Forelimb muscle (tissue), 1 donor: Measurements from ENCODE around the gene MYLK3. TPM values are rescaled to one million over a fixed set of nuclear protein-coding genes. Genes with fewer than 3 reads are reported as not detected.

Source experiments
- DNase-seq: peaks from one replicate; pipeline ENCODE4 v3.0.0-alpha.2; 2013; ENCODE audit warnings: low read depth
- polyA plus RNA-seq: library from polyadenylated mRNA; unstranded; fragments of 120-200 nt; gene quantifications from one replicate; pipeline ENCODE4 v1.2.1, GENCODE V29; 2013; ENCODE audit not compliant: insufficient read length

The MYLK3 gene
- polyA plus RNA-seq, 1 donor = 16.5 TPM

DNA sequence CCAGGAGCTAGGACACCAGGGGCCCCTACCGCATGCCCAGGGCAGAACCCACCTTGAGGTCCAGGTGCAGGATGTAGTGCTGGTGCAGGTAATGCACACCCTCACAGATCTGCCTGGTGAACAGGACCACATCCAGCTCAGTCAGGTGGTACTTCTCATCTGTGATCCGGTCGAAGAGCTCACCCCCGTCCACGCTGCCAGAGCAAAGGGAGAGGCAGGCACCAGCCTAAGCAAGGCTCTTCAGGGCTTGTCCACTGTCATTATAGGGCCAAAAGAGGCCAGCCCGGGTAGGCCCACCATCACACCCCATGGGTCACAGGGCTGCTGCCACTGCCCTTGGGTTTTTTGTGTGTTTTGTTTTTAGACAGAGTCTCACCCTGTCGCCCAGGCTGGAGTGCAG, 21.0 kb downstream of the MYLK3 start:
- no peak for DNase-seq

DNA sequence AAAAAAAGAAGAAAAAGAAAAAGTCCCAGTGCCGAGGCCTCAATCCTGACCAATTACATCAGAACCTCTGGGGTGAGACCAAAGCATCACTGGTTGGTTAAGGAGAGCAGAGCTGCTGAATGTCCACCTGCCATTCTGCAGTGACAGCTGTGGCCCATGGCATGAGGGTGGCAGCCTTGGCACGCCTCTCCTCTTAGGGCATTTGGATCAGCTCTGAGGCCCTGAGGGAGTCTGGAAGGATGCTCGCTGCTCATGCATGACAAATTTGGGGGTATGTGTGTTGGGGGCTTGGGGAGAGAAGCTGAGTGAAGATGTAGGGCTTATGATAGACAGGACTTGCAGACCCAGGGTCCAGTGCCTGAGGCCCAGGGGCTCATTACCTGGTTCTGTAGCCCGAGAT, 26.3 kb downstream of the MYLK3 start:
- DNase-seq = no peak

DNA sequence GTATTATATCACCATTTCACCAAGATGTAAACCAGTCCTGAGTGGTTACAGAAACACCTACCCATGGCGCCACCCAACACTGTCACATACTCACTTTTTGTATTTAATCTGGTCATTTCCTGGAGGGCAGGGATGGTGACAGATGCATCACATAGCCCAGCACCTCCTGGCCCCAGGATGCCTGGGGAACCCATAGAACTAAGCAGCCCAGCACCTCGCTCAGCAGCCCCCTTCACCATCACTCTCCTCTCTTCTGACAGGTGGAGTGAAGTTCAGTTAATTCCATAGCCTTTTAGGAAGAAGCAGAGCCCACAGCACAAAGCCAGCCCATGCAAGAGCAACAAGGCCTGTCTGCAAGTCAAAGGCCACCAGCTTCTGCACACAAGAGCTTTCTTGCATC, 27.5 kb downstream of the MYLK3 start:
- no peak for DNase-seq

DNA sequence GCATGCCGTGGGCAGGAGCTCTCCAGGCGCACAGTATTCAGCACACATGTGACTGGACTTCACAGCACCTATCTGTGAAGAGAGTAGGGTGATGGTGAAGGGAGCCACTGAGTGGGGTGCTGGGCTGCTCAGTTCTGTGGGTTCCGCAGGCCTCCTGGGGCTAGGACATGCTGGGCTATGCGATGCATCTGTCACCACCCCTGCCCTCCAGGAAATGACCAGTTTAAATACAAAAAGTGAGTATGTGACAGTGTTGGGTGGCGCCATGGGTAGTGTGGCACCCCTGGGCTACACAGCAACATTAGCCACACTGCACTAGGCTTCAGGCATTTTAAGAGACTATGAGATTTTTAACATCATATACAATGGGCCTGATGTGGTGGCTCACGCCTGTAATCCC, 28.6 kb downstream of the MYLK3 start:
- no peak for DNase-seq

DNA sequence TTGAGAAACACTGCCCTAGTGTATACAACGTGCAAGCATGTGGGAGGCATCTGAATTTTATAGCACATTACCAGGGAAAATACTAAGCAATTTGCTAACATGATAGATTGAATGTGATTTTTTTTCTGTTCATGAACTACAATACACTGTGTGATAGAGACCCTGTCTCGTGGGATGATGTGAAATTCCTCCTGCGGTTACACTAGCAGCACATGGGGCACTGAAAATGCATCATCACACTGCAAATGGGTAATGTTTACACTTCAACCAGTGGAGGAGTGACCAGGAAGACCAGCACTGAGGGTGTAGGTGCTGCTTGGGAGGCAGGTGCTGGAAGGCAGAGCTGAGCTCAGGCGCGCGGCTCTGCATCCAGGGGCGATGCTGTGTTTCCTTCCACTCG, 29.9 kb downstream of the MYLK3 start:
- no peak for DNase-seq

DNA sequence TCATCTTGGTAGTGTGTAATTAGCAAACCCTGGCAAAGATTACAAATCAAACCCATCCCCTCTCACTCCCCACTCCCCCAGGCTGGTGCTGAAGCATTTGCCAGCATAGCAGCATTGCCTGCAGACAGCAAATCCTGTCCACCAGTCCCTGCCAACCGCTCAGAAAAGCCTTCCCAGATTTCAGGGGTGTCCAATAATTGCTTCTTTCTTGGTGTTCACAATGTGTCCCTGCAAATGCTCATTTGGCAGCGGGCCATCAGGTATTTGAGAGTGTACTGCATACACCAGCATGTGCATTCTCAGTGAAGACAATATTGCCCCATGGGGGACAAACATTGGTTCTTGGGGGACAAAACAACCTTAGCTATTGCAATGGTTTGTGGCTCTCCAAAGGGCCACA, 30.5 kb downstream of the MYLK3 start:
- DNase-seq = no peak

DNA sequence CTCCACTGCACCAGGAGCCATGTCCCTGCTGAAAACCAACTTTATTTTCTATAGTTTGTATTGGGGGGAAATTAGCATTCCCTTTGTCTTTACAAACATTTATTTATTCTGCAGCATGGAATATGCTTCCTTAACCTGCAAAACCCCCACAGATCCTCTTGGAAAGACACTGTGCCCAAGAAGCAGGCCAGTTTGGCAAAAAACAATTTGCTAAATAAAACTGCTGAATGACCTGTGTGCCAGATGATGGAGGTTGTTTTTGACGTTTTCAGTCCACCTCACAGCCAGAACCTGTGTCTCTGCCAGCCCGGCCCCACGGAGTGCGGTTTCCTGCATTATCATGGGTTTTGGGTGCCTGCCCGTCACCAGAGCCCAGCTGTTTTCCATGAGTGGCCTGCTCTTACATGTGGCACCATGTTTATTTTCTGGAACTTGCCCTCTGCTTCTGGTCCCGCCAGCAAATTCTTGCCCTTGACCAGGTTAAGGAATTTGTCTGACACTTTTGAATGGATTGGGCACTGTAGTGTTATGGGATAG, 32.3 kb downstream of the MYLK3 start:
- no peak for DNase-seq

DNA sequence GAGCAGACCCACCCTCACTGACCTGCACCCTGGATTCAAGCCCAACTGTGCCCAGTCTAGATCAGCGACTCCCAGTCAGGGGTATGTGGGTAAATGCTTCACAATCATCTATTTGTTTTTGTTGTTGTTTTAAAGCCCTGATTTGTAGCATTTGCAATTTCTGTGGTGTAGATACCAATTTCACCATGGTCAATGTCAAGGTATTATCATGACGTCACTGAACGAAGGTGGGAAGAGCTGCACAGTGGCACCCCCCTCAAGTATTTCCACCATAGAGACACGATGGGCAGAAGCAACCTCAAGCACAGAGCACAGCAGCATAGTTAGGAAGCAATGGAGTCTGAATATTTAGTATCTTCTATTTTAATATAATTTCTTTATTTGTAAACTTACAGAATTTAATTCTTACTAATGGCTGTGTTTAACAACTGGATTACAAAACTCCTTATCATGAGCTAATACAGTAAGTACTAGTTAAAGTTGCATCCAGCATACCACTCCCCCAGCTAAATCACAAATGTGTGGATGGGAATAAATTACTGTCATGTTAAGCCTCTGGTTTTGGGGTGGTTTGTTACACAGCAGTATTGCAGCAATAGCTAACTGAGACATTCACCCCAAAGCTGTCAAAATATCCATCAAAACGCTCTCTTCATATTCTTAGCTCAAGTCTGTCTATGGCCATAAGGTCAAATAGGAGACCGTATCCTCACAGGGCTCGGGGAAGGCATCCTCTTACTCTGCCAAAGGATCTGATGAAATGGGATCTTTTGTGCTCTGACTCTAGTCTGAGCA, 33.1 kb downstream of the MYLK3 start:
- no peak for DNase-seq

DNA sequence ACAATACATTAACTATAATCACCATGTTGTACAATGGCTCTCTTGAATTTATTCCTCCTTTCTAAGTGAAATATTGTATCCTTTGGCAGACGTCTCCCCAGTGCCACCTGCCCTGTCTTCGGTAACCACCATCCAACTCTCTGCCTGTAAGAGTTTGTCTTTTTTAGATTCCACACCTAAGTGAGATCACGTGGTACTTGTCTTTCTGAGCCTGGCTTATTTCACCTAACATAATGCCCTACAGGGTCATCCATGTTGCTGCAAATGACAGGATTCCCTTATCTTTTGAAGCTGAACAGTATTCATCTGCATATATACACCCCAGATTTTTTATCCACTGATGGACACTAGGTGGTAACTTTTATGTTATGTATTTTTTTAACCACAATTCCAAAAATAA, 34.5 kb downstream of the MYLK3 start:
- DNase-seq = no peak

DNA sequence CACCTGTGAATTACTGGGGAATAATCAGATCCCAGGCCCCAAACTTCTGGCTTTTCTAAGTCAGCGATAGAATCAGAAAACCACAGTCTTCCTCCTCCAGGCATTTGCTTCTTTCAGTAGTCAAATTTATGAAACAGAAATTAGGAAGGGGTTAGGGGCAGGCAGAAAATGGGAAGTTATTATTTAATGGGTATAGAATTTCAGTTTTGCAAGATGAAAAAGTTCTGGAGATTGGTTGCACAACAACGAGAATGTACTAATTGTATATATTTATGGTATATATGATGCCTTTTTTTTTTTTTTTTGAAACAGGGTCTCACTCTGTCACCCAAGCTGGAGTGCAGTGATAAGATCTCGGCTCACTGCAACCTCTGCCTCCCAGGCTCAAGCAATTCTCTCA, 35.2 kb downstream of the MYLK3 start:
- no peak for DNase-seq

DNA sequence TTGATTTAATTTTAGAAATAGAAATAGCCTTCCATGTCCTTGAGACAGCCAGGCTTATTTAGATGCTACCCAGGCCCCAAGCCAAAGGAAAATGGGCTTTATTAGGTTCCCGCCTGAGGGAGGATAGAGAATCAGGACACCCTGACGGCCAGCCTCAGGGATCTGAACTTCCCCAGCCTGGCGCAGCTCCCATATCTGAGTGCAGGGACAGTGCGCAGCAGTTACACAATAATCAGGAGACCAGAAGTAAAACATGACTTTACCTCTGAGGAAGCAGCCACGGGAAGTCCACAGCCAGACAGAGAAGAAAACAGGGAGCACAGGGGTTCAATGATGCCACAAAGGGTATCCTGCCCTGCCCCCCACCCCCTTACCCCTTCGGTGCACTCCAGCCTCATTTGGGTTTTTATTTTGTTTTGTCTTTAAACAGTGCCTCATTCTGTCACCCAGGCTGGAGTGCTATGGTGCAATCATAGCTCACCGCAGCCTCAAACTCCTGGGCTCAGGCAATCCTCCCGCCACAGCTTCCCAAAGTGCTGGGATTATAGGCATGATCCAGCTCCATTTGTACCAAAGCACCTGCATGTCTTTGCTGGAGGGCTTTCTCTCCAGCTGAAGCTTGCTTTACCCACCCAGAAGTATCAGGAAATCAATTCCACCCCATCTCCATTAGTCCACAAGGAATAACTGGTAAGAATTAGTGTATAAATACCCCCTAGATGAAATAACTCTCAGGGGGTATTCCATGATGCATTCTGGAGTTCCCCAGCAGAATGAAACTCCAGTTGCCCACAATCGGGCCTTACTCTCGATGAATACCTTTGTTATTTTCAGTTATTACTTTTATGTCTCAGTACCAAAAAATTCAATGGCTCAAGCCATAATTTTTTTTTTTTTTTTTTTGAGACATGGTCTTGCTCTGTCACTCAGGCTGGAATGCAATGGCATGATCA, 36.8 kb downstream of the MYLK3 start:
- DNase-seq = no peak

DNA sequence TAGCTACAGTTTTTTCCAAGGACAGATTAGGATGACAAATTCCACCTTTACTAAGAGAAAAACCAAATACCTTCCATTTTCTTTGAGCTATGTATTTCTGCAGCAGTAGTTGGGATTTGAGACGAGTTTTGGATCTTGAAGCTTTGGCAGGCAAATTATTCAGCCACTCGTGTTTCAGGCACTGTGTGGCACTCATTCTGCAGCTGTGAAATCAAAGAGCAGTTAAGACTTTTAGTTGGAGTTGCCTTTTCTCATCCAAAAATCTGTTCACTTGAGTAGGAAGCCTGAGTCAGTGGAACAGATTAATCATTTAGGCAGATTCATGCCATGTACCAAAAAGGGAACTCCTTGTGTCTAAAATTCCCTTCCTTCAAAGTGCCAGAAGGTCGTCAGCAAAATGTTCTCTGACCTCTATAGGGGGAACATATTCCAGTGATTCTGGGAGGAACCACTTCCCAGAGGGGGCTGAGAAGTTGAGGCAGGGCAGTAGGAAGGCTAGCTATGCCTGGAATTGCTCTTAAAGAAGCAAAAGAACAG, 38.6 kb downstream of the MYLK3 start:
- no peak for DNase-seq

DNA sequence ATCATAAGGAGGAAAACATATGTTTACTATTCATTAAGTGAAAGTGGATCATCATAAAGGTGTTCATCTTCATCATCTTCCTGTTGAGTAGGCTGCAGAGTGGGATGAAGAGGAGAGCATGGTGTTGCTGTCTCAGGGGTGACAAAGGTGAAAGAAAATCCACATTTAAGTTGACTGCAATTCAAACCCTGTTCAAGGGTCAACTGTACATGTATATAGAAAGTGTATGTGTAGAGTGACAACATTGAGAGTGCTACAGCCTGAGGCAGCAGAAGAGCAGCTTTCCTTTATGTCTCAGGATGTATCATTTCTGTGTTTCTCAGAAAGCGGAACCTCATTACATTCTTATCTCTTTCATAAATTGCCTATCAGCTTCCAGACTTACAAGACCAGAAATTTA, 41.5 kb downstream of the MYLK3 start:
- no peak for DNase-seq

DNA sequence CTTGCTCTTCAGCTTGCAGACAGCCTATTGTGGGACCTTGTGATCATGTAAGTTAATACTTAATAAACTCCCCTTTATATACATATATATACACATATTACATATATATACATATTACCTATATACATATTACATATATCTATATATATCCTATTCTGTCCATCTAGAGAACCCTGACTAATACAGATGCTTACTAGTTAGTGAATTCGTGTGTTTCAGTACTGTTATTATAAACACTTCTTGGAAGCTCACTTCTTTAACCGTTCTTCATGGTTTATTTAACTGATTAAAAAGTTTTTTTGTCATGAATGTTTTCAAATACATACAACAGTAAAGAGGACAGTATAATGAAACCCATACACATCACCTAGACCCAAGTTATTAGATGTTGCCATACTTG, 46.1 kb downstream of the MYLK3 start:
- DNase-seq = no peak

DNA sequence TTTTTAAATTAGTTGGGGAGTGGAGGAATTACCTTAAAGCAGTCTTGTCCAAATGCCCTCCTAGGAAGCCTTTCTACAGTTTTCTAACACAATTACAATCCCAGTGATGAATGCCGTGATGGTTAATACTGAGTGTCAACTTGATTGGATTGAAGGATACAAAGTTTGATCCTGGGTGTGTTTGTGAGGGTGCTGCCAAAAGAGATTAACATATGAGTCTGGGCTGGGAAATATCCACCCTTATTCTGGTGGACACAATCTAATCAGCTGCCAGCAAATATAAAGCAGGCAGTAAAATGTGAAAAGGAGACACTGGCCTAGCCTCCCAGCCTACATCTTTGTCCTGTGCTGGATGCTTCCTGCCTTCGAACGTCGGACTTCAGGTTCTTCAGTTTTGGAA, 46.5 kb downstream of the MYLK3 start:
- no peak for DNase-seq

DNA sequence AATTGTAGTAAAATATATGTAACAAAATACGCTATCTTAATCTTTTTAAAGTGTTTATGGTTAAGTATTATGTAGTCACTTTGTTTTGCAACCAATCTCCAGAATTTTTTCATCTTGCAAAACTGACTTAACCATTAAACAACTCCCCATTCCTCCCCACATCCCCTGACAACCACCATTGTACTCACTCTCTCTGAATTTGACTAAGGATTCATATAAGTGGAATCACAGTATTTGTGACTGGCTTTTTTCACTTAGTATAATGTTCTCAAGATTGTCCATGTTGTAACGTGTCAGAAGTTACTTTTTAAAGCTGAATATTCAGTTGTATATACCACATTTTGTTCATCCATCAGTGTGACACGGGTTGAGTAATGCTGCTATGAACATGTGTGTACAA, 48.1 kb downstream of the MYLK3 start:
- no peak for DNase-seq

DNA sequence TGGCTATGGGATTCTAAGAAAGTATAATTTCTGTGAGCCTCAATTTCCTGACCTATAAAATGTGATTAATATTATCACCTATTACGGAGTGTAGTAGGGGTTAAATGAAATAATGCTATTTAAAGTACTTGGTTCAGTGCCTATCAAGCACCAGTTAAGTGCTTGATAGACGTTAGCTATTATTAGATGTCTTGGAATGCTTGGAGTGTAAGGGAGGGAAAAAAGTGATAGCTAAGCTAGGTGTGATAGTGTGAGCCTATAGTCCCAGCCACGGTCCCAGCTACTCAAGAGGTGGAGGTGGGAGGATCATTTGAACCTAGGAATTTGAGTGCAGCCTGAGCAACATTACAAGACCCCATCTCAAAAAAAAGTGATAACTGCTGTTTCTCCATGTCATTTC, 51.2 kb downstream of the MYLK3 start:
- no peak for DNase-seq

DNA sequence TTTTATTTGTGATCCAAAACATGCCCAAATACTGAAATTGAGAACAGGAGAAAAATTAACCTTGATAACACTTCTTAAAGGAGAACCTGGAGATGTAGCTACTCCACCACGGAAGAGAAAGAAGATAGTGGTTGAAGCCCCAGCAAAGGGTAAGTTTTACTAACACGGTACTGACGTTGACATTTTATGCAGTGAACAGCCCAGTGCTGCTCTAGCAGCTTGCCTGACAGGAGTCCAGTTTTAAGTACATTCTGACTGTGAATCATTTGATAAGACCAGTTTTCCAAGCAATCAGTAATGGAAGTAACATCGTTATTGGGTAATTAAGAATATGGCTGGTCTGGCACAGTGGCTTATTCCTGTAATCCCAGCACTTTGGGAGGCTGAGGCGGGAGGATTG, 52.2 kb downstream of the MYLK3 start:
- no peak for DNase-seq

DNA sequence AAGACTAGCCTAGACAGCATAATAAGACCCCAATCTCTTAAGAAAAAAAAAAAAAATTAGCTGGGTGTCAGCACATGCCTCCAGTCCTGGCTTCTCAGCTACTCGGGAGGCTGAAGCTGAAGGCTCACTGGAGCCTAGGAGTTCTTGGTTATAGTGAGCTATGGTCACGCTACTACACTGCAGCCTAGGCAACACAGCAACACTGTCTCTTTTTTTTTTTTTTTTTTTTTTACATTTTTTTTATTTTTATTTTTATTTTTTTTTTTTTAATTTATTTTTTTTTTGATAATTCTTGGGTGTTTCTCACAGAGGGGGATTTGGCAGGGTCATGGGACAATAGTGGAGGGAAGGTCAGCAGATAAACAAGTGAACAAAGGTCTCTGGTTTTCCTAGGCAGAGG, 54.5 kb downstream of the MYLK3 start:
- no peak for DNase-seq

DNA sequence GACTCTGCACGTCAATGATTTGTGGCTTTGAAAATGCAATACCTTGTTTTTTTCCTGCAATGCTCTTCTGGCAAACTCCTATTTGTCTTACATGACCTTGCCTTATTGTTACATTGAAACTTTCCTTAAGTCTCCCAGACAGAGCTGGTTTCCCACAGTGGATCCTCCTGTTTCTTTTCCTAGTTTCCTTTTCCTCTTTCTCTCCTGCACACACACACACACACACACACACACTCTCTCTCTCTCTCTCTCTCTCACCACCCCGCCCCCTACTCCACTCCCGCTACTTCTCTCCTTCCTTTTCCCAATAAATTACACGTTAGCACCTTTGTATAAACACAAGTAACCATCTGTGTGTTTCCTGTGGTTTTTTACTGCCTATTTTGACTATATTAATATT, 56.4 kb downstream of the MYLK3 start:
- DNase-seq = no peak

DNA sequence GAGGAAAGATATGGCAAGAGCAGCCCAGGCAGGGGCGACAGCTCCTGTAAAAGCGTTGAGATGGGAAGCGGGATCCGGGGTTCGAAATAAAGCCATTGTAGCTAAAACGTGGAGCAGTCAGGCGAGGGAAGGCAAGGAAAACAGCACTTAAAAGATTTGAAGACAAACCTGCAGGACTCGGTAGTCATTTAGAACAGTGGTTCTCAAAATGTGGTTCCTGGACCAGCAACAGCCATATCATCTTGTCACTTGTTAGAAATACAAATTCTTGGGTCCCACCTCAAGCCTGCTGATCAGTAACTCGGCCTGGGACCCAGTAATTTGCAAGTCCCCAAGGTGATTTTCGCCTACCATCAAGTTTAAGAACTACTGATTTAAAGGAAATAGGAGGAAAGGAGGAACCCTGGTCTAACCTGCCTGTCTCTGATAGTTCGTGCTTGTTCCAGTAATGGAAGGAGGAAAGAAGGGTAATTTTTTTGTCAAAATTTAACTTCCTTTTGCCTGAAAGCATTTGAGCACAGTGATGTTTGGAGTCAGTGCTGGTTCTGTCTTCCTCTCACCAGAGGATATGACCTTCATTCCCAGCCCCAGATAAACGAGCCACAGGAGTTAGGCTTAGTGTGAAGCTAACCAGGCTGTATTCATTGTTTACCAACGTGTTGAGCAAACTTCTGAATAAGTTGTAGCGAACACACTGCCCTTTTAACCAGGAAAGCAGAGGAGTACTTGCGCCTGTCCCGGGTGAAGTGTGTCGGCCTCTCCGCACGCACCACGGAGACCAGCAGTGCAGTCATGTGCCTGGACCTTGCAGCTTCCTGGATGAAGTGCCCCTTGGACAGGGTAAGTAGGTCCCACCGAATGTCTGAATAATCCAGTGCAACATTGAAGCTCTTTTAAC, 57.6 kb downstream of the MYLK3 start:
- no peak for DNase-seq
